IPS DF 6.9 (cell line): Measurements from ENCODE around the gene LMNTD2.

Source experiments
- DNase-seq: peaks from one replicate; pipeline ENCODE4 v3.0.0-alpha.2; 2013; ENCODE audit warnings: low read depth, low spot score
- H3K27ac ChIP-seq: one replicate; pipeline ENCODE4 v1.5.1; 2013; ENCODE audit warnings: low read length, control low read depth
- H3K27me3 ChIP-seq: 2 replicates; pipeline ENCODE4 v1.6.1; 2013; ENCODE audit warnings: mild to moderate bottlenecking, low read length; ENCODE audit not compliant: control insufficient read depth, insufficient read depth
- H3K36me3 ChIP-seq: 2 replicates; pipeline ENCODE4 v1.6.1; 2013; ENCODE audit warnings: low read length; ENCODE audit not compliant: control insufficient read depth, insufficient read depth
- H3K4me1 ChIP-seq: 2 replicates; pipeline ENCODE4 v1.6.1; 2013; ENCODE audit warnings: low read length; ENCODE audit not compliant: control insufficient read depth, insufficient read depth
- H3K4me3 ChIP-seq: 2 replicates; pipeline ENCODE4 v1.5.1; 2013; ENCODE audit warnings: mild to moderate bottlenecking, low read length
- H3K9me3 ChIP-seq: 2 replicates; pipeline ENCODE4 v1.6.1; 2013; ENCODE audit warnings: low read length, inconsistent platforms; ENCODE audit not compliant: control insufficient read depth, insufficient read depth
- WGBS: extraction: QIAGEN DNeasy Blood & Tissue Kit; methylation state at CpG from one replicate; pipeline ENCODE4 v1.1.7; 2013; ENCODE audit warnings: mixed read lengths, missing lambda C conversion rate; ENCODE audit not compliant: insufficient read length, insufficient coverage; 5-methylcytosine and 5-hydroxymethylcytosine counted together

Gene LMNTD2

DNA sequence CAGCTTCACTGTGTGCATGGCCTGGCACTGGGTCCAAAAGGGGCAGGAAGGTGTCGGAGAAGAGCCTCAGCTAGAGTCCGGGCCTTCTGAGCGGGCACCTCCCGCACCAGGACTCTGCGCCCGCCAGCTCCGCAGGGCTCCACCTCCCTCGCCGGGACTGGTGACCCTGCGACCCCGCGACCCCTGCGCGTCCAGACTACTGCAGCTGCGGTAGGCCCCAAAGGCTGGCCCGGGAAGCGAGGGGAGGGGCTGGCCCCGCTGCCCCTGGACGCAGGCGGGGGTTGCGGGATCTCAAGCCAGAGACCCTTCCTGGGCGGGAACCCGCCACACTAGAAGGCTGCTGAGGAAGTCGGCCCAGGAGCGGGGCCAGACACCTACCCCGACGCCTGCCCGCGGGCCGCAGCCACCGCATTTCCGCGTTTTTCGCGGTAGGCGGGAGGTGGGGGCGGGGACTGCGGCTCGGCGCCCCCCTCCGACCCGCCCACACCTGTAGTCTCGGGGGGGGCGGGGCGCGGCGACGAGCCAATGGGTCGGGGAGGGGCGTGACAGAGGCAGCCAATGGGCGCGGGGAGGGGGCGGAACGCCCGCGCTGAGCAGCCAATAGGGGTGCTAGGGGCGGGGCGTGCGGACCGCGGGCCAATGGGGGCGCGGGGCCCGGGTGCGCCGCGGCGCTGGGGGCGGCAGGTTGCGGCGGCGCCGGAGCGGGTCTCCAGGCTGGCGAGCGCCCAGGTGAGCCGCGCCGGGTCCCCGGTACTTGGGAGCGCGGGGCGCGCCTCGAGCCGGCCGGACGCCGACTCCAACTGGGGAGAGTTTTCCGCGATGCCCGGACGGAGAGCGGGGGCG, at the start of gene LMNTD2, which contains the start of gene RASSF7:
Gene LMNTD2, minus strand, starts transcription at position 434 of the 843 bp plus-strand sequence. Its CDS starts 22 bp downstream, at position 412.
Gene RASSF7, plus strand, starts transcription at position 666 of the 843 bp plus-strand sequence. CDS start 799 bp downstream, outside the sequence.
- no peaks in the 10 kb centered on the region for H3K9me3 ChIP-seq
- peak within 1 kb of the TSS; percentile 99 for H3K4me3 ChIP-seq
- WGBS: no CpG with 5 or more reads among the region's 95 CpGs
- H3K4me1 ChIP-seq: peaks cover 13% of the 10 kb centered on the region; the same call in 1 of the 2 replicates
- DNase-seq: no peak
- no peak within 1 kb of the TSS for H3K27ac ChIP-seq
- H3K27me3 ChIP-seq: peaks cover 13% of the 10 kb centered on the region; the same call in 1 of the 2 replicates
- H3K36me3 ChIP-seq: 0 out of 2 replicates have a peak, but pooled peaks cover 3% of the 10 kb centered on the region

DNA sequence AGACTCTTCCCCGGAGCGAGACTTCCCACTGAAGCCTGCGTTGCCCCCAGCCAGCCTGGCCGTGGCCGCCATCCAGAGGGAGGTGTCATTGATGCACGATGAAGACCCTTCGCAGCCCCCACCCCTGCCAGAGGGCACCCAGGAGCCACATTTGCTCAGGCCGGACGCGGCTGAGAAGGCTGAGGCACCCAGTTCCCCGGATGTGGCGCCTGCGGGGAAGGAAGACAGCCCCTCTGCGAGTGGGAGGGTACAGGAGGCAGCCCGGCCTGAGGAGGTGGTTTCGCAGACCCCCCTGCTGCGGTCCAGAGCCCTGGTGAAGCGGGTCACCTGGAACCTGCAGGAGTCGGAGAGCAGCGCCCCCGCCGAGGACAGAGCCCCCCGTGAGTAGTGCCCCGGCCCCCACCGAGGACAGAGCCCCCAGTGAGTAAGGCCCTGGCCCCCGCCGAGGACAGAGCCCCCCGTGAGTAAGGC, 48.8 kb upstream of the LMNTD2 start:
- H3K36me3 ChIP-seq: peaks cover 73% of the 10 kb centered on the region
- H3K27ac ChIP-seq: no peak overlapping the region
- no peak overlapping the region for H3K4me3 ChIP-seq
- DNase-seq: no peak
- no CpG with 5 or more reads among the region's 28 CpGs for WGBS
- no peaks in the 10 kb centered on the region for H3K27me3 ChIP-seq
- H3K9me3 ChIP-seq: no peaks in the 10 kb centered on the region
- H3K4me1 ChIP-seq: 0 out of 2 replicates have a peak, but pooled peaks cover 1% of the 10 kb centered on the region

DNA sequence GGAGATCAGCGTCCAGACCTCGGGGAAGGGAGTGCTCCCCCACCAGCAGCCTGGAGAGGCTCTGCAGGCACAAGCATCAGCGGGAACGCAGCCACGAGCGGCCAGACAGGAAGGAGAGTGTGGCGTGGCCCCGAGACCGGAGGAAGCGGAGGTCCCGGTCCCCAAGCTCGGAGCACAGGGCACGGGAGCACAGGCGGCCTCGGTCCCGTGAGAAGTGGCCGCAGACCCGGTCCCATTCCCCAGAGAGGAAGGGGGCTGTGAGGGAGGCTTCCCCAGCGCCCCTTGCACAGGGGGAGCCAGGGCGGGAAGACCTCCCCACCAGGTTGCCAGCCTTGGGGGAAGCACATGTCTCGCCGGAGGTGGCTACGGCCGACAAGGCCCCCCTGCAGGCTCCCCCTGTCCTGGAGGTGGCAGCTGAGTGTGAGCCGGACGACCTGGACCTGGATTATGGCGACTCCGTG, 48.3 kb upstream of the LMNTD2 start:
- no peaks in the 10 kb centered on the region for H3K9me3 ChIP-seq
- H3K4me3 ChIP-seq: no peak overlapping the region
- 0 out of 2 replicates have a peak, but pooled peaks cover 1% of the 10 kb centered on the region for H3K4me1 ChIP-seq
- no peaks in the 10 kb centered on the region for H3K27me3 ChIP-seq
- no CpG with 5 or more reads among the region's 28 CpGs for WGBS
- DNase-seq: no peak
- peaks cover 77% of the 10 kb centered on the region for H3K36me3 ChIP-seq
- no peak overlapping the region for H3K27ac ChIP-seq

DNA sequence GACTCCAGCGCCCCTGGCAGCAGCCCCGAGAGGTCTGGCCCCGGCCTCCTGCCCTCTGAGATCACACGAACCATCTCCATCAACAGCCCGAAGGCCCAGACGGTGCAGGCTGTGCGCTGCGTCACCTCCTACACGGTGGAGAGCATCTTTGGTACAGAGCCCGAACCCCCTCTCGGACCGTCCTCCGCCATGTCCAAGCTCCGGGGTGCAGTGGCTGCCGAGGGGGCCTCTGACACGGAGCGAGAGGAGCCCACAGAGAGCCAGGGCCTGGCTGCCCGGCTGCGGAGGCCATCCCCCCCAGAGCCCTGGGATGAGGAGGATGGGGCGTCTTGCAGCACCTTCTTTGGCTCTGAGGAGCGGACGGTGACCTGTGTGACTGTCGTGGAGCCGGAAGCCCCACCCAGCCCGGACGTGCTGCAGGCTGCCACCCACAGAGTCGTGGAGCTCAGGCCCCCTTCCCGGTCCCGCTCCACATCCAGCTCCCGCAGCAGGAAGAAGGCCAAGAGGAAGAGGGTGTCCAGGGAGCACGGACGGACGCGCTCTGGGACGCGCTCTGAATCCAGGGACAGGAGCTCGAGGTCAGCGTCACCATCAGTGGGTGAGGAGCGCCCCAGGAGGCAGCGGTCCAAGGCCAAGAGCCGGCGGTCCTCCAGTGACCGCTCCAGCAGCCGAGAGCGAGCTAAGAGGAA, 47.6 kb upstream of the LMNTD2 start:
- WGBS: no CpG with 5 or more reads among the region's 45 CpGs
- Histone ChIP-seq H3K4me1 (no peaks in the 10 kb centered on the region), H3K9me3 (no peaks in the 10 kb centered on the region), H3K27me3 (no peaks in the 10 kb centered on the region), H3K36me3 (peaks cover 76% of the 10 kb centered on the region), H3K4me3 (no peak overlapping the region), H3K27ac (no peak overlapping the region)
- no peak for DNase-seq

GRCh38 chr11:607020-607780, 46.7 kb upstream of the LMNTD2 start:
- no peak for DNase-seq
- Histone ChIP-seq H3K9me3 (no peaks in the 10 kb centered on the region), H3K4me3 (no peak overlapping the region), H3K27me3 (no peaks in the 10 kb centered on the region), H3K27ac (no peak overlapping the region), H3K4me1 (no peaks in the 10 kb centered on the region), H3K36me3 (peaks cover 72% of the 10 kb centered on the region)
- no CpG with 5 or more reads among the region's 35 CpGs for WGBS

DNA sequence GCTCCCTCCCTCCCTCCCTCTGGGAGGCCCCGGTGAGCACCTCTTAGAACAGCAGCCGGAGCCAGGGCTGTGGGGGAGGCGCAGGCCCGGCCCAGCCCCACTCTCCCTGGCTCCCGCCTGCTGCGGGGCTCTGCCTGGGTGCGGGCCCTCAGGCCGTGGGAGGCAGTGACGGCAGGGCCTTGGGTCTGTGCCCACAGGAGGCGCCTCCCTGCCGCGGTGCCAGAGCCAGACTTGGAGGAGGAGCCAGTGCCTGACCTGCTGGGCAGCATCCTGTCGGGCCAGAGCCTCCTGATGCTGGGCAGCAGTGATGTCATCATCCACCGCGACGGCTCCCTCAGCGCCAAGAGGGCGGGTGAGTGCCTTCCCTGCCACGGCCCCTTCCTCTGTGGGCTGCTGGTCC, 45.7 kb upstream of the LMNTD2 start:
- Histone ChIP-seq H3K27ac (no peak overlapping the region), H3K4me3 (no peak overlapping the region), H3K36me3 (peaks cover 77% of the 10 kb centered on the region), H3K4me1 (no peaks in the 10 kb centered on the region), H3K9me3 (no peaks in the 10 kb centered on the region), H3K27me3 (no peaks in the 10 kb centered on the region)
- DNase-seq: no peak
- no CpG with 5 or more reads among the region's 19 CpGs for WGBS

DNA sequence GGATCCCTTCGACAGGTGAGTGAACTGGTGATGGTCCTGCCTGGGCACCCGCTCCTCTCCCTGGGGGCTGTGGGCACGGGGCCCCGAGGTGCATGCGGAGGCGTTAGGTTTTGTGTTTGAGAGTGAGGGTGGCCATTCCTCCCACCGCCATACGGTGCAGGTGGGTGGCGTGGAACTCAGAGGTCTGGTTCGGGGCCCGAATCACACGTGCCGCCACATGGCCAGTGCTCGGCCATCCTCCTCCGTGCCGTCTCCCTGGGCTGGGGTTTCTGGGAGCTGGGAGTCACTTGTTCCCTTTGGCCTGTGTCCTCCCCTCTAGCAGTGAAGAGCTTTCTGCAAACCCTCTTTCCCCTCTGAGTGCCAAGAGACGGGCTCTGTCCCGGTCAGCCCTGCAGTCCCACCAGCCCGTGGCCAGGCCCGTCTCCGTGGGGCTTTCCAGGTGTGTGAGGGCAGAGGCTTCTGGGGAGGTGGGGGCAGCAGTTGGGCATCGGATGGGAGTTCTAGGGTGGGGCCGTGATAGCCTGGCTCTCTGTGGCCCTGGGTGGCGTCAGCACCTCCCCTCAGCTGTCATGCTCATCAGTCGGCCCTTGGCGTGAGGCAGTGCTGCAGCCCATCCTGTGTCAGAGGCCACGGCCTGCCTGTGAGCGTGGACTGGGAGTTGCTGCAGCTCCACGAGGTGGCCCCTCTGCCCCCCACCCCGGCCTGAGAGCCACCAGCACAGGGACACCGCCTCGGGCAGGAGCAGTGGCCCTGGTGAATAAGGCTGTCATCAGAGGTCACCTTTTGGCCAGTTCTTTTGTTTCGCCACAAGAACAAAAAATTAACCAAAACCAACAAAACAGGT, 45.0 kb upstream of the LMNTD2 start:
- H3K4me1 ChIP-seq: no peaks in the 10 kb centered on the region
- H3K9me3 ChIP-seq: no peaks in the 10 kb centered on the region
- no peaks in the 10 kb centered on the region for H3K27me3 ChIP-seq
- no peak overlapping the region for H3K4me3 ChIP-seq
- DNase-seq: no peak
- H3K36me3 ChIP-seq: peaks cover 70% of the 10 kb centered on the region
- WGBS: no CpG with 5 or more reads among the region's 33 CpGs
- no peak overlapping the region for H3K27ac ChIP-seq

- H3K4me1 ChIP-seq: no peaks in the 10 kb centered on the region
- H3K36me3 ChIP-seq: peaks cover 58% of the 10 kb centered on the region
- no peak for DNase-seq
- no peak overlapping the region for H3K4me3 ChIP-seq
- no peaks in the 10 kb centered on the region for H3K9me3 ChIP-seq
- WGBS: no CpG with 5 or more reads among the region's 13 CpGs
- no peaks in the 10 kb centered on the region for H3K27me3 ChIP-seq
- no peak overlapping the region for H3K27ac ChIP-seq
These were observed 42.6 kb upstream of the LMNTD2 start for GRCh38 chr11:603154-603553.

- WGBS: no CpG with 5 or more reads among the region's 23 CpGs
- Histone ChIP-seq H3K36me3 (peaks cover 56% of the 10 kb centered on the region), H3K27me3 (no peaks in the 10 kb centered on the region)
These were observed 41.2 kb upstream of the LMNTD2 start for GRCh38 chr11:601573-602245.

More at GRCh38 chr11:601573-602245, 41.2 kb upstream of the LMNTD2 start:
- no peak overlapping the region for H3K27ac ChIP-seq
- no peak for DNase-seq
- H3K9me3 ChIP-seq: no peaks in the 10 kb centered on the region
- H3K4me1 ChIP-seq: no peaks in the 10 kb centered on the region
- no peak overlapping the region for H3K4me3 ChIP-seq
